ENCODE measurements around the gene LSM7. TPM values are rescaled to one million over a fixed set of nuclear protein-coding genes. Genes with fewer than 3 reads are reported as not detected.

Gene LSM7
- total and polyA plus RNA-seq, 2 of the 13 experiments (the other 11 are each of a cell fraction or from before 2014, with no cell fraction given) = 140 to 205 TPM

DNA sequence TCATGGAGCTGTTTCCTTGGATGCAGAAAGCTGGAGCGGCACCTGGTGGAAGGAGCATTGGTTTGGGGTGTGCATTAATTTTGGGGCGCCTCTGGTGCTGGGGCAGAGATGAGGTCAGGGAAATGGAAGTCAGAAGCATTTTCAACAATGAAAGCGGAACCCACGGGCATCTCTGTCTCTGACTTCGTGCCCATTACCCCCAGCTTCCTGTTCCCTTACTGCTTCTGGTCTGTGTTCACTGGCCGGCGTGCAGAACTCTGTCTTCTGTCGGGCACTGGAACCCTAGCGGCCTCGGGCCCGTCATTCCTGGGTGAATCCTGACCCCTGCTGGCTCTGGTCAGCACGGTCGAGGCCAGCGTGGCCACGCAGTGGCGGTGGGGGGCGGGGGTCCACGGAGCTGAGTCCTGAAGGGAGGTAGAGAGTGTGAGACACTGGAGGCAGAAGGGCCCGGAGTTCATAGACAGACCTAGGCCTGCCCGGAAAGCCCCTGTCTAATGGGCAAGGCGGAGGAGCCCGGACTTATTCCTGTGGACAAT, 12.5 kb downstream of the LSM7 start (continued):
- TF ChIP-seq, protein P1, sequence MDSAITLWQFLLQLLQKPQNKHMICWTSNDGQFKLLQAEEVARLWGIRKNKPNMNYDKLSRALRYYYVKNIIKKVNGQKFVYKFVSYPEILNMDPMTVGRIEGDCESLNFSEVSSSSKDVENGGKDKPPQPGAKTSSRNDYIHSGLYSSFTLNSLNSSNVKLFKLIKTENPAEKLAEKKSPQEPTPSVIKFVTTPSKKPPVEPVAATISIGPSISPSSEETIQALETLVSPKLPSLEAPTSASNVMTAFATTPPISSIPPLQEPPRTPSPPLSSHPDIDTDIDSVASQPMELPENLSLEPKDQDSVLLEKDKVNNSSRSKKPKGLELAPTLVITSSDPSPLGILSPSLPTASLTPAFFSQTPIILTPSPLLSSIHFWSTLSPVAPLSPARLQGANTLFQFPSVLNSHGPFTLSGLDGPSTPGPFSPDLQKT (CRISPR knock-in tag; IDR thresholded peaks at IDR 0.05; ENCODE audit: borderline replicate concordance) = no peak
- TF ChIP-seq ZNF430 (CRISPR knock-in tag; IDR thresholded peaks at IDR 0.05) (peak; percentile 48; the same call in 1 of the 2 replicates), MIER3 (CRISPR knock-in tag; IDR thresholded peaks at IDR 0.05; ENCODE audit: borderline replicate concordance) (no peak), ZNF562 (CRISPR knock-in tag; IDR thresholded peaks at IDR 0.05; ENCODE audit: borderline replicate concordance) (no peak), ZNF766 (CRISPR knock-in tag; IDR thresholded peaks at IDR 0.05; ENCODE audit: borderline replicate concordance) (no peak), PAWR (CRISPR knock-in tag; IDR thresholded peaks at IDR 0.05; ENCODE audit: borderline replicate concordance) (no peak), FOXK1 (CRISPR knock-in tag; IDR thresholded peaks at IDR 0.05; ENCODE audit: borderline replicate concordance, low read depth) (0 out of 2 replicates have a peak, but pooled peaks have one; percentile 23), ZNF138 (CRISPR knock-in tag; IDR thresholded peaks at IDR 0.05; ENCODE audit: low read depth) (no peak), RXRB (CRISPR knock-in tag; IDR thresholded peaks at IDR 0.05; ENCODE audit: borderline replicate concordance) (peak; percentile 64; the same call in 1 of the 2 replicates), FOXA3 (CRISPR knock-in tag; IDR thresholded peaks at IDR 0.05) (peak; percentile 34; the same call in 1 of the 2 replicates), DPF2 (CRISPR knock-in tag; IDR thresholded peaks at IDR 0.05; ENCODE audit: borderline replicate concordance, low read depth) (no peak), PHF8 (CRISPR knock-in tag; IDR thresholded peaks at IDR 0.05) (peak; percentile 29), ZNF570 (CRISPR knock-in tag; IDR thresholded peaks at IDR 0.05; ENCODE audit: borderline replicate concordance) (no peak), TOPORS (CRISPR knock-in tag; IDR thresholded peaks at IDR 0.05) (no peak), CBFB (CRISPR knock-in tag; IDR thresholded peaks at IDR 0.05) (peak; percentile 37; the same call in 1 of the 2 replicates), EED (CRISPR knock-in tag; IDR thresholded peaks at IDR 0.05) (no peak), ZNF775 (CRISPR knock-in tag; IDR thresholded peaks at IDR 0.05; ENCODE audit: borderline replicate concordance) (no peak)
- TF ChIP-seq, protein P2, sequence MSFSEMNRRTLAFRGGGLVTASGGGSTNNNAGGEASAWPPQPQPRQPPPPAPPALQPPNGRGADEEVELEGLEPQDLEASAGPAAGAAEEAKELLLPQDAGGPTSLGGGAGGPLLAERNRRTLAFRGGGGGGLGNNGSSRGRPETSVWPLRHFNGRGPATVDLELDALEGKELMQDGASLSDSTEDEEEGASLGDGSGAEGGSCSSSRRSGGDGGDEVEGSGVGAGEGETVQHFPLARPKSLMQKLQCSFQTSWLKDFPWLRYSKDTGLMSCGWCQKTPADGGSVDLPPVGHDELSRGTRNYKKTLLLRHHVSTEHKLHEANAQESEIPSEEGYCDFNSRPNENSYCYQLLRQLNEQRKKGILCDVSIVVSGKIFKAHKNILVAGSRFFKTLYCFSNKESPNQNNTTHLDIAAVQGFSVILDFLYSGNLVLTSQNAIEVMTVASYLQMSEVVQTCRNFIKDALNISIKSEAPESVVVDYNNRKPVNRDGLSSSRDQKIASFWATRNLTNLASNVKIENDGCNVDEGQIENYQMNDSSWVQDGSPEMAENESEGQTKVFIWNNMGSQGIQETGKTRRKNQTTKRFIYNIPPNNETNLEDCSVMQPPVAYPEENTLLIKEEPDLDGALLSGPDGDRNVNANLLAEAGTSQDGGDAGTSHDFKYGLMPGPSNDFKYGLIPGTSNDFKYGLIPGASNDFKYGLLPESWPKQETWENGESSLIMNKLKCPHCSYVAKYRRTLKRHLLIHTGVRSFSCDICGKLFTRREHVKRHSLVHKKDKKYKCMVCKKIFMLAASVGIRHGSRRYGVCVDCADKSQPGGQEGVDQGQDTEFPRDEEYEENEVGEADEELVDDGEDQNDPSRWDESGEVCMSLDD (CRISPR knock-in tag; IDR thresholded peaks at IDR 0.05; ENCODE audit: borderline replicate concordance) = peak; percentile 73; the same call in 1 of the 2 replicates
- TF ChIP-seq, protein P3, sequence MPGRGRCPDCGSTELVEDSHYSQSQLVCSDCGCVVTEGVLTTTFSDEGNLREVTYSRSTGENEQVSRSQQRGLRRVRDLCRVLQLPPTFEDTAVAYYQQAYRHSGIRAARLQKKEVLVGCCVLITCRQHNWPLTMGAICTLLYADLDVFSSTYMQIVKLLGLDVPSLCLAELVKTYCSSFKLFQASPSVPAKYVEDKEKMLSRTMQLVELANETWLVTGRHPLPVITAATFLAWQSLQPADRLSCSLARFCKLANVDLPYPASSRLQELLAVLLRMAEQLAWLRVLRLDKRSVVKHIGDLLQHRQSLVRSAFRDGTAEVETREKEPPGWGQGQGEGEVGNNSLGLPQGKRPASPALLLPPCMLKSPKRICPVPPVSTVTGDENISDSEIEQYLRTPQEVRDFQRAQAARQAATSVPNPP (CRISPR knock-in tag; IDR thresholded peaks at IDR 0.05) = no peak

Measured in HepG2 (cell line).